Vagina (tissue), 2 donors: ENCODE measurements around the gene DUOXA1.

Experiments used
- CTCF ChIP-seq, 3 experiments: fragments of 450-650 bp in 2 of 3; fragments of 200-600 bp in 1 of 3; sonication (generic) in 1 of 3; IDR thresholded peaks; one replicate each; pipeline ENCODE4 v1.5.1; 2017 to 2019; ENCODE audit warnings: antibody characterized with exemption in 3 of 3, mild to moderate bottlenecking in 2 of 3, moderate library complexity in 2 of 3
- POLR2A ChIP-seq, 2 donors: fragments of 450-650 bp; IDR thresholded peaks; one replicate each; pipeline ENCODE4 v1.6.1; 2017; ENCODE audit warnings: antibody characterized with exemption in 2 of 2, mild to moderate bottlenecking in 2 of 2, moderate library complexity in 2 of 2
- POLR2AphosphoS5 ChIP-seq, 2 donors: sonication (generic); formaldehyde crosslinking; IDR thresholded peaks; one replicate each; pipeline ENCODE4 v1.9.0; 2017; ENCODE audit warnings: antibody characterized with exemption in 2 of 2, mild to moderate bottlenecking in 2 of 2, low read depth in 1 of 2; ENCODE audit not compliant: insufficient read depth in 1 of 2

- TF ChIP-seq POLR2A (IDR thresholded peaks at IDR 0.05) (no peak), CTCF (IDR thresholded peaks at IDR 0.05) (no peak), POLR2AphosphoS5 (IDR thresholded peaks at IDR 0.05; ENCODE audit: insufficient read depth in 1 of 2, low read depth in 1 of 2) (no peak)
These were observed 21.6 kb downstream of the DUOXA1 start for GRCh38 chr15:45107941-45108630.
